Muscle layer of colon (tissue), 2 donors: Measurements from ENCODE around the gene NCAPH2.

Experiments used
- H3K27ac ChIP-seq: one replicate; pipeline ENCODE4 v1.7.0; 2013; ENCODE audit warnings: low read depth, mild to moderate bottlenecking, low read length, moderate library complexity
- H3K27me3 ChIP-seq, 2 donors: one replicate each; pipeline ENCODE4 v1.7.0; 2013; ENCODE audit warnings: low read length in 2 of 2, mild to moderate bottlenecking in 2 of 2; ENCODE audit not compliant: insufficient read depth in 2 of 2, control insufficient read depth in 1 of 2
- H3K36me3 ChIP-seq: one replicate; pipeline ENCODE4 v1.7.0; 2013; ENCODE audit warnings: mild to moderate bottlenecking, low read length; ENCODE audit not compliant: insufficient read depth
- H3K4me1 ChIP-seq: one replicate; pipeline ENCODE4 v1.7.0; 2013; ENCODE audit warnings: mild to moderate bottlenecking, low read length; ENCODE audit not compliant: insufficient read depth
- H3K4me3 ChIP-seq, 2 donors: one replicate each; pipeline ENCODE4 v1.7.0; 2013; ENCODE audit warnings: low read length in 2 of 2, low read depth in 1 of 2, mild to moderate bottlenecking in 1 of 2, moderate library complexity in 1 of 2
- H3K9ac ChIP-seq: one replicate; pipeline ENCODE4 v1.7.0; 2013; ENCODE audit warnings: low read length
- H3K9me3 ChIP-seq: one replicate; pipeline ENCODE4 v1.7.0; 2013; ENCODE audit warnings: mild to moderate bottlenecking, low read length
- donor health status: abdominal sarcoma.
- donor health status: Adenocarcinoma of cecum.

NCAPH2 gene

DNA sequence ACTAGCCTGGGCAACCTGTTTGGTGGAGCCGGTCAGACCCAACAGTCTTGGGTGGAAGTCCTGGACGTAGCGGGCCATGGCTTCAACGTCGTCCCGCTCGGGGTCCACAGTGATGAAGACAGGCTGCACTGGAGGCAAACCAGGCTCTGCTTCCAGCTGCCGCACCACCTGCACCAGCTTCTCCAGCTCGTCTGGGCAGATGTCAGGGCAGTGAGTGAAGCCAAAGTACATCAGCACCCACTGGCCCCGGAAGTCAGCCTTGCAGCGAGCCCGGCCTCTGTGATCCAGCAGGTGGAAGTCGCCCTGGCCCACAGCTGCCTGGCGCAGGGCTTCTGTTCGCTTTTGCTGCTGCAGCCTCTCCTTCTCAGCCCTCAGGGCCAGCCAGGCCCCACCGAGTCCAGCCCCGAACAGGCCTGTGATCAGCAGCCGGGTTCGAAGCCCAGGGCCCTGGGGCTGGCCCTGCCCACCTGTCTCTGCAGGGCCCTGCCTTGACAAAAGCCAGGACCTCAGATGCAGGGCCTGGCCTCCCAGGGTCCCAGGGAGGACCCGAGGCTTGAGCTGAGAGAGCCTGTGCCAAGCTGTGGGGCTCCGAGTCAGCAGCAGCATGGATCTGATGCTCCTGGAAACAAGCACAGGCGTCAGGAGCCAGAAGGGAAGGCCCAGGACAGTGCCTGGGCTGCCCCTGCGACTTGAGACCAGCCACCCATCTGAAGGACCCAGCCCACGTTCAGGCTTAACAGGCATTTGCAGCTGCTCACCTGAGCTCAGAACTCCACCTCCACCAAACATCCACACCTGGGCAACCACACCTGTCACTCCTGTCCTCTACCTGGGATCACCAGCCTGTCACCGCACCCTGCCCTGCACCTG, 16.0 kb downstream of the NCAPH2 start:
- peaks cover 40% of the 10 kb centered on the region for H3K36me3 ChIP-seq
- peak overlapping the region; percentile 88 for H3K27ac ChIP-seq
- no peaks in the 10 kb centered on the region for H3K9me3 ChIP-seq
- peaks cover 12% of the 10 kb centered on the region for H3K4me1 ChIP-seq
- H3K4me3 ChIP-seq, result peak overlapping the region in 1 of 2 donors; percentile 65
- H3K9ac ChIP-seq, result no peak overlapping the region
- peaks cover 0 to 2% of the 10 kb centered on the region in 2 donors for H3K27me3 ChIP-seq

DNA sequence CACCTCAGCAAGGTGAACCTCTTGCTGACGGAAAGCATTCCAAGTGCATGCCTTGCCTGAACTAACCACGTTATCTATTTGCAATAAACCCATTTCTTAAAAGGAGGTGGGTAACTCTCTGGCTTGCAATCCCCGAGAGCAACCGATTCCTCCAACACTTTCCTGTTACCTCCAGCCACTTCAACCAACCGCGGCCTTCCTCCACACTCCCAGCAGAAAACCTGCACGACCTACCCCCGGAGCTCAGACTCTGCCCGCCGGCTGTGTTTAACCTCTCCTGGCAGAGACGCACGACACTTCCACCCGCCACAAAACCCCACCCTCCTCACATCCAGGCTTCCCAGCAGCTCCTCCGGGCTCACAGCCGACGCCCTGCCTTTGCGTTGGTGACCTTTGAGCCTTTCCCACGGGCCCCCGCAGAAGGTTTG, 16.7 kb downstream of the NCAPH2 start:
- Histone ChIP-seq H3K36me3 (peaks cover 34% of the 10 kb centered on the region), H3K9ac (peak overlapping the region; percentile 68), H3K27me3 (peaks cover 0 to 8% of the 10 kb centered on the region in 2 donors), H3K4me3 (peak overlapping the region; percentile 65 to 94), H3K27ac (peak overlapping the region; percentile 88), H3K9me3 (no peaks in the 10 kb centered on the region), H3K4me1 (peaks cover 12% of the 10 kb centered on the region)

DNA sequence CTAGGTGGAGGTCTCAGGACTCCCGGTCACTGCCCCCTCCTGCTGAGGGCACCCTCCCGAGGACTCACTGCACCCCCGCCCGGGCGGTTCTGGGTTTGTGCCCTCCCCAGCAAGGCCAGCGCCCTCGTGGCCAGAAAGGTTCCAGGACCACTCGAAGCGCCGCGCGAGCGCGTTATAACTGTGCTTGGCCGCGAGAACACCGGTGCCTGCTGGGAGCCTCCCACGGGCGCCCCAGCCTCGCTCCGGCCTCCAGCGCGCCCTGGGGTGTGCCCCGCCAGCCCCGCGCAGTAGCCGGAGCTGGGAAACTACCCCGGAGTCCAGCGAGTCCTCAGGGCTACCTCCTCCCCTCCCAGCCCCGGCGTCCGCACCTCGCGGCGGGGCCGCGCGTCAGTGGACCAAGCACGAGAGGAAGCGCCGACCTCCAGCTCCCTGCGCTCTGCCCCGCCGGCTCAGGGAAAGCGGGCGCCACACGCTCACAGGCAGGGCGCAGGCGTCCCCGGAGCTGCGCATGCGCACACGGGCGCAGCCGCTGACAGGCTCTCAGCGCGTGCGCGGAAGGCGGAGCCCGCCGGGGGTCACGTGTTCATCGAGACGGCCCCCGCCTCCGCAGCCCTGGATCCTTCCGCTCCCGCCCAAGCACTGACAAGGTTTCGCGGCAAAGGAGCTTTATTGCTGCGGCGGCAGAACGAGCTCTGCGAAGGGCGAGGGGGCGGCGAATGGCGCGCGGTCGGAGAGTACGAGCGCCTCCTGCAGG, 17.3 kb downstream of the NCAPH2 start, which contains the start of gene SCO2:
TSS of gene SCO2 (minus strand) at position 495 of the 754 bp plus-strand sequence. CDS start 1,187 bp downstream, outside the sequence.
- peaks cover 32% of the 10 kb centered on the region for H3K36me3 ChIP-seq
- no peaks in the 10 kb centered on the region for H3K9me3 ChIP-seq
- peak within 1 kb of the TSS; percentile 68 for H3K9ac ChIP-seq
- peak within 1 kb of the TSS; percentile 65 to 94 for H3K4me3 ChIP-seq
- H3K27ac ChIP-seq, result peak within 1 kb of the TSS; percentile 88
- H3K4me1 ChIP-seq, result peaks cover 14% of the 10 kb centered on the region
- peaks cover 0 to 14% of the 10 kb centered on the region in 2 donors for H3K27me3 ChIP-seq

DNA sequence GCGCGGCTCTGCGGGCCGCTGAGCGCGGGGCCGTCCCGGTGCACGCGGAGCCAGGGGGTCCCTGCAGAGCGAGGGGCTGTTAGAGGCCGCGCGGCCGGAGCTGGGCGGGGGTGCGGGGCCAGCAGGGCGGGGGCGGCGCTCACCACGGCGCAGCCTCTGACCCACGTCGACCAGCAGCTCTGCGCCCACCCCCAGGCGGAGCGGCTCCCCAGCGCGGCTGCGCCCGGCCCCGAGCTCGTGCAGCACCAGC, 17.8 kb downstream of the NCAPH2 start:
- Histone ChIP-seq H3K9me3 (no peaks in the 10 kb centered on the region), H3K9ac (no peak overlapping the region), H3K27me3 (peaks cover under 1 to 19% of the 10 kb centered on the region in 2 donors), H3K36me3 (peaks cover 30% of the 10 kb centered on the region), H3K4me3 (peak overlapping the region; percentile 65 to 94), H3K4me1 (peaks cover 19% of the 10 kb centered on the region), H3K27ac (peak overlapping the region; percentile 81)

DNA sequence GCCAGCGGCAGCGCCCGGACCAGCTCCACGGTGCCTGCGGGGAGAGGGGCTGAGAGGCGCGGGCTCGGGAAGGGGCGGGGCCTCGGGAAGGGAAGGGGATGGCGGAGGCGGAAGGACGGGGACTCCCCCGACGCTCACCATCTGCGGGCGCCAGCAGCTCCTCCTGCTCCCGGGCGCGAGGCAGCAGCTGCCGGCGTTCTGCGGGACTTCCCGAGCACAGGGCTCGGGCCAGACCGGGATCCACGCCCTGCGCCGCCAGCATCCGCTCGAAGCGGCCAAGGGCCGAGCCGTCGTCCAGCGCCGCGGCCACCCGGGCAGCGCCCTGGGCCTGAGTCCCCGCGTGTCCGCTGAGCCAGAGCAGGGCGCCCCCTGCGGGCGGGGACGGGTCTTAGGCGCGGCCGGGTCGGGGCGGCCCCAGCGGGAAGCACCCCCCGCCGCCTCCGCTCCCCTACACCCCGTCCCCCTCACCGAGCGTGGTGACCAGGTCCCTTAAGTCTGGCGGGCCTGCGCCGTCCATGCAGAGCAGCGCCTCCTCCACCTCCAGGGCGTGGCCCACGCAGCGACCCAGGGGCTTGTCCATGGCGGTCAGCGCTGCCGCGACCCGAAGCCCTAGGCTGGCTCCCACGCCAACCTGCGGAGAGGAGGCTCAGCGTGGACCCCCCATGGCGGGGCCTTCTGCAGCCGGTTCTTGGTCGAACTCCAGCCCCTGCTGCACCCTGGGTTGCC, 18.2 kb downstream of the NCAPH2 start:
- Histone ChIP-seq H3K9me3 (no peaks in the 10 kb centered on the region), H3K4me3 (peak overlapping the region; percentile 65 to 94), H3K36me3 (peaks cover 25% of the 10 kb centered on the region), H3K27me3 (peaks cover 5 to 24% of the 10 kb centered on the region in 2 donors), H3K4me1 (peaks cover 23% of the 10 kb centered on the region), H3K9ac (no peak overlapping the region), H3K27ac (peak overlapping the region; percentile 81)

DNA sequence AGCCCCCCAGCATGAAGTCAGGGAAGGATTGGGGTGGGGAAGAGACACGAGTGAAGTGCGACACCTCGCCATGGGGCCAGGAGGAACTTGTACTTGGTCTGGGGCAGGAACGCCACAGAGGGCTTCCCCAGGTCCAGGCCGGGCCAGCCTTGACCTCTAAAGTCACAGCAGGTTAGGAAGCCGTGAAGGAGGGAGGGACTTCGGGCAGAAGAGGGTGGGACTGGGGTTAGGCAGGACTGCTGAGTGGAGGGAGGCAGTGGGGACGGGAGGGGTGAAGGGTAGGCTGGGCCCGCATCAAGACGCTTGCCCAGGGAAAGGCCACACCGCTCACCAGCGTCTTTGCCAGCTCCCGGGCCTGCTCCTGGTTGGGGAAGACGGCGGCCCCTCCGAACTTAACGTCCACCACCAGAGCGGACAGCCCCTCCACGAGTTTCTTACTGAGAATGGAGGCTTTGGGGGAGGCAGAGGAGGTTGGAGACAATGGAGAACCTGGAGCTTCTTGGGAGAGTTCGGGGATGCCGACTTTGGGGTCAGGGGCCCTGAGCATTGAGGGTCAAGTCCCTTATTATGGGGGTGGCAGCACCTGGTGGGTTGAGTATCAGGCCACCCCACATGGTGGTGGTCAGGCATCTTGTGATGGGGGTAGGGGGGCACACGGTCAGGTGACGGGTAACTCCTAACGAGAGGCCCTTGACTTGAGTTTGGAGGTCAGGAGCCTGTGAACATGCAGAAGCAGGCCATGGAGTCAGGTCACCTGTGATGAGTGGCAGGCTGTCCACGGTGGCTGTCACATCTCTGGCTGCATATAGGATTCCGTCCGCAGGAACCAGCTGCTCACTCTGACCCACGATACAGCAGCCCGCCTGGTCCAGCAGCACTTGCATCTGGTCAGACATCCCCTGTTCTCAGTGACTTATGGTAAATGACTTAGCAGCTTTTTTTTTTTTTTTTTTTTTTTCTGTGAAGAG, 19.1 kb downstream of the NCAPH2 start:
- Histone ChIP-seq H3K9me3 (no peaks in the 10 kb centered on the region), H3K27me3 (peaks cover 8 to 32% of the 10 kb centered on the region in 2 donors), H3K27ac (peak overlapping the region; percentile 81), H3K4me3 (peak overlapping the region; percentile 65 to 94), H3K4me1 (peaks cover 25% of the 10 kb centered on the region), H3K36me3 (peaks cover 17% of the 10 kb centered on the region), H3K9ac (no peak overlapping the region)

DNA sequence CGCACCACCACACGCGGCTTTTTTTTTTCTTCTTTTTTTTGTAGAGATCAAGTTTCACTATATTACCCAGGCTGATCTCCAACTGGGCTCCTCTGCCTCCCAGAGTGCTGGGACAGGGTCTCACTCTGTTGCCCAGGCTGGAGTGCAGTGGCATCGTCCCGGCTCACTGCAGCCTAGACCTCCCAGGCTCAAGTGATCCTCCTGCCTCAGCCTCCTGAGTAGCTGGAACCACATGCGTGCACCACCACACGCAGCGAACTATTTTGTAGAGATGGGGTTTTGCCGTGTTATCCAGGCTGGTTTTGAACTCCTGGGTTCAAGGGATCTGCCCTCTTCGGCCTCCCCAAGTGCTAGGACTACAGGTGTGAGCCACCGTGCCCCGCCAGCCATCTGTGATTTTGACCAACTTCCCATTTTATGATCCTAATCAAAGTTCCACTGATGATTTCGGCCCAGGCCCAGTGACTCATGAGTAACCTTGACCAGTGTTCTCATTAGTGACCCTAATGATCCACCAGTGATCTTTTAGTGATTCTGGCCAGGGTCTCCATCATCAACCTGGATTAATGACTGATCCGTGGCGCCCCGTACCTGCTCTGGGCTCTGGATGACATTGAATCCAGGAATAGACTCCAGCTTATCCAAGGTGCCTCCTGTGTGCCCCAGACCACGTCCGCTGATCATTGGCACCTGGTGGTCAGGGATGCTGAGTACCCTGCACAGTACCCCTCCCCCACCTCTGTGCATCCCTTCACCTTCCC, 20.1 kb downstream of the NCAPH2 start:
- H3K27ac ChIP-seq, result no peak overlapping the region
- H3K27me3 ChIP-seq, result peaks cover 14 to 42% of the 10 kb centered on the region in 2 donors
- H3K9ac ChIP-seq, result no peak overlapping the region
- H3K9me3 ChIP-seq, result no peaks in the 10 kb centered on the region
- no peak overlapping the region for H3K4me3 ChIP-seq
- peaks cover 9% of the 10 kb centered on the region for H3K36me3 ChIP-seq
- peaks cover 25% of the 10 kb centered on the region for H3K4me1 ChIP-seq

DNA sequence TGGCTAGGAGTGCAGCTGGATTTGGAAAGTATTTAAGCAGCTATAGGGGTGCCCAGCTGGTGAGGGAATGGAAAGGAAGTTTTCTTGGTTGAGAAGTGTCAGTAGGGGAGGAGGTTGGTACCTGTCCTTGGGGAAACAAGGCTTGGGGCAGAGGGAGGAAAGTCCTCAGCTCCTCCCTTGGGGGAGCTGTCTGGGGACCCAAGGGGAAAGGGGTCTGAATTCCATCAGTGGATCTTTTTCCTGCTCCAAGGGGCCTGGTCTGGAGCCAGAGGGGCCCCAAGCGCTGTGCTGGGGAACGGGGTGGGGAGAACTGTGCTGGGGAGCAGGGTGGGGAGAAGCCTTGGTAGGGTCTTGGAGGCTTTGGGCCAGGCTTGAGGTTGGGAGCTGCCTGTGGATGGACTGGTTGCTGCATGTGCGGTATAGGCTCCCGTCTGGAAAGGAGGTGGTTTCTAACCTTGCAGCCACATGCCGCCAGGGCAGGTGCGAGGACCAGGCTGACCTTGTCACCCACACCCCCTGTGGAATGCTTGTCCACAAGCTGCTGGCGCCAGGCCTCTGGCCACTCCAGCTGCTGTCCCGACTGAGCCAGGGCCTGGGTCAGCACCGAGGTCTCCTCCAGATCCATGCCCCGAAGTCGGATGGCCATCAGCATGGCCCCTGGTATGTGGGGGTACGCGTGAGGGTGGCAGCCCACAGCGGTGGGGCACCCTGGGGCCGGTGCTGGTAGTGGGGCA, 20.8 kb downstream of the NCAPH2 start:
- H3K4me3 ChIP-seq, result no peak overlapping the region
- peaks cover 23% of the 10 kb centered on the region for H3K4me1 ChIP-seq
- peaks cover 16 to 50% of the 10 kb centered on the region in 2 donors for H3K27me3 ChIP-seq
- H3K27ac ChIP-seq, result no peak overlapping the region
- peaks cover 2% of the 10 kb centered on the region for H3K36me3 ChIP-seq
- no peak overlapping the region for H3K9ac ChIP-seq
- H3K9me3 ChIP-seq, result no peaks in the 10 kb centered on the region

DNA sequence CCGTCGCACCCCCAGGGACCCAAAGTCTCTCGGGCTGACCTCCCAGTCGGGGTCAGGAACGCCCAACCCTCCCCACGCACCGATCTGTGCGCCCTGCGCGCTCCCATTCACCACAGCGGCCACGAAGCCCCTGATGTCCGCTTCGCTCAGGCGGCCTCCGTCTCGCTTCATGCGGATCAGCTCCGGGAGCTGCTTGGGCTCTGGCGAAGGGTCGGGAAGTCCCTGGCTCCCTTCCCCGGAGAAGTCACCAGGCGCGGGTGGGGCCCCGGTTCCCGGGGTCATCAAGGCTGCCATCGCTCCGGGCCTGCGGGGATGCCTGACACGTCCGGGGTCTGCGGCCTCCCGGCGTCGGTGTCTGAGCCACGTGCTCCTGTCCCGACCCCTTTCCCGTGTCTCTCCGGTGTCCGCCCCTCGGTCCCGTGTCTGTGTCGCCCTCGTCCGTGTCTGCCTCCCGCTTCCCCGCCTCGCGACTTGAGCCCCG, 21.4 kb downstream of the NCAPH2 start:
- no peak overlapping the region for H3K9ac ChIP-seq
- no peaks in the 10 kb centered on the region for H3K36me3 ChIP-seq
- no peaks in the 10 kb centered on the region for H3K9me3 ChIP-seq
- peak overlapping the region in 1 of 2 donors; percentile 30 for H3K4me3 ChIP-seq
- no peak overlapping the region for H3K27ac ChIP-seq
- H3K27me3 ChIP-seq, result peaks cover 20 to 55% of the 10 kb centered on the region in 2 donors
- H3K4me1 ChIP-seq, result peaks cover 17% of the 10 kb centered on the region
